ENCODE results near the gene TTC27. TPM values are rescaled to one million over a fixed set of nuclear protein-coding genes. Genes with fewer than 3 reads are reported as not detected.

The TTC27 gene
- total RNA-seq, 1 experiment from 2014 or later: 25.1 TPM

DNA sequence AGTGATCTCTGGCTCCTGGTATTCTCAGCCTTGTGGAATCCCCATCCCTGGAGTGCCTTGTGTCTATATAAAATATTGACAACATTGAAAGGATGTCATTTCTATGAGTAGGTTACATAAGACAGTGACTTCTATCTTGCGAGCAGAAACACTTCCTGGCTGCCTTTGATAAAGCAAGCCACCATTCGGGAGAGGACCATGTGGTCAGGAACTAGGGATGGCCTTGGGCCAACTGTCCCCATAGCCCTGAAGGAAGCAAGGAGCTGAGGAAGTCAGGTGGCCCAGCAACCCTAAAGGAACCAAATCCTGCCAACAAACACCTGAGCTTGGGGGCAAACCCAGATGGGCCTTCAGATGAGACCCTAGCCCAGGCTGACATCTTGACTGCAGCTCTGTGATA is 205.9 kb downstream of the TTC27 start:
- H3K4me1 Mint-ChIP-seq: peaks cover 4% of the 10 kb centered on the region
- no peak for DNase-seq (ENCODE audit: low spot score)
- no peak for TF ChIP-seq TEAD1 (CRISPR knock-in tag; IDR thresholded peaks at IDR 0.05)
- no peak for TF ChIP-seq SP1 (CRISPR knock-in tag; conservative IDR thresholded peaks at IDR 0.05)
- TF ChIP-seq, protein P1, sequence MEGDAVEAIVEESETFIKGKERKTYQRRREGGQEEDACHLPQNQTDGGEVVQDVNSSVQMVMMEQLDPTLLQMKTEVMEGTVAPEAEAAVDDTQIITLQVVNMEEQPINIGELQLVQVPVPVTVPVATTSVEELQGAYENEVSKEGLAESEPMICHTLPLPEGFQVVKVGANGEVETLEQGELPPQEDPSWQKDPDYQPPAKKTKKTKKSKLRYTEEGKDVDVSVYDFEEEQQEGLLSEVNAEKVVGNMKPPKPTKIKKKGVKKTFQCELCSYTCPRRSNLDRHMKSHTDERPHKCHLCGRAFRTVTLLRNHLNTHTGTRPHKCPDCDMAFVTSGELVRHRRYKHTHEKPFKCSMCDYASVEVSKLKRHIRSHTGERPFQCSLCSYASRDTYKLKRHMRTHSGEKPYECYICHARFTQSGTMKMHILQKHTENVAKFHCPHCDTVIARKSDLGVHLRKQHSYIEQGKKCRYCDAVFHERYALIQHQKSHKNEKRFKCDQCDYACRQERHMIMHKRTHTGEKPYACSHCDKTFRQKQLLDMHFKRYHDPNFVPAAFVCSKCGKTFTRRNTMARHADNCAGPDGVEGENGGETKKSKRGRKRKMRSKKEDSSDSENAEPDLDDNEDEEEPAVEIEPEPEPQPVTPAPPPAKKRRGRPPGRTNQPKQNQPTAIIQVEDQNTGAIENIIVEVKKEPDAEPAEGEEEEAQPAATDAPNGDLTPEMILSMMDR (IDR thresholded peaks at IDR 0.05): no peak
- TF ChIP-seq RORB (CRISPR knock-in tag; IDR thresholded peaks at IDR 0.05): no peak
- TF ChIP-seq IRF2 (CRISPR knock-in tag; IDR thresholded peaks at IDR 0.05; ENCODE audit: borderline replicate concordance, low read depth): no peak
- TF ChIP-seq, protein P2, sequence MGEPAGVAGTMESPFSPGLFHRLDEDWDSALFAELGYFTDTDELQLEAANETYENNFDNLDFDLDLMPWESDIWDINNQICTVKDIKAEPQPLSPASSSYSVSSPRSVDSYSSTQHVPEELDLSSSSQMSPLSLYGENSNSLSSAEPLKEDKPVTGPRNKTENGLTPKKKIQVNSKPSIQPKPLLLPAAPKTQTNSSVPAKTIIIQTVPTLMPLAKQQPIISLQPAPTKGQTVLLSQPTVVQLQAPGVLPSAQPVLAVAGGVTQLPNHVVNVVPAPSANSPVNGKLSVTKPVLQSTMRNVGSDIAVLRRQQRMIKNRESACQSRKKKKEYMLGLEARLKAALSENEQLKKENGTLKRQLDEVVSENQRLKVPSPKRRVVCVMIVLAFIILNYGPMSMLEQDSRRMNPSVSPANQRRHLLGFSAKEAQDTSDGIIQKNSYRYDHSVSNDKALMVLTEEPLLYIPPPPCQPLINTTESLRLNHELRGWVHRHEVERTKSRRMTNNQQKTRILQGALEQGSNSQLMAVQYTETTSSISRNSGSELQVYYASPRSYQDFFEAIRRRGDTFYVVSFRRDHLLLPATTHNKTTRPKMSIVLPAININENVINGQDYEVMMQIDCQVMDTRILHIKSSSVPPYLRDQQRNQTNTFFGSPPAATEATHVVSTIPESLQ (CRISPR knock-in tag; IDR thresholded peaks at IDR 0.05): no peak
- TF ChIP-seq JUN (CRISPR knock-in tag; IDR thresholded peaks at IDR 0.05): no peak
- TF ChIP-seq, protein P3, sequence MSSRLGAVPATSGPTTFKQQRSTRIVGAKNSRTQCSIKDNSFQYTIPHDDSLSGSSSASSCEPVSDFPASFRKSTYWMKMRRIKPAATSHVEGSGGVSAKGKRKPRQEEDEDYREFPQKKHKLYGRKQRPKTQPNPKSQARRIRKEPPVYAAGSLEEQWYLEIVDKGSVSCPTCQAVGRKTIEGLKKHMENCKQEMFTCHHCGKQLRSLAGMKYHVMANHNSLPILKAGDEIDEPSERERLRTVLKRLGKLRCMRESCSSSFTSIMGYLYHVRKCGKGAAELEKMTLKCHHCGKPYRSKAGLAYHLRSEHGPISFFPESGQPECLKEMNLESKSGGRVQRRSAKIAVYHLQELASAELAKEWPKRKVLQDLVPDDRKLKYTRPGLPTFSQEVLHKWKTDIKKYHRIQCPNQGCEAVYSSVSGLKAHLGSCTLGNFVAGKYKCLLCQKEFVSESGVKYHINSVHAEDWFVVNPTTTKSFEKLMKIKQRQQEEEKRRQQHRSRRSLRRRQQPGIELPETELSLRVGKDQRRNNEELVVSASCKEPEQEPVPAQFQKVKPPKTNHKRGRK (CRISPR knock-in tag; IDR thresholded peaks at IDR 0.05; ENCODE audit: borderline replicate concordance): no peak
- no peak for TF ChIP-seq HMGA2 (CRISPR knock-in tag; IDR thresholded peaks at IDR 0.05)
- no peak for TF ChIP-seq ZBTB21 (CRISPR knock-in tag; IDR thresholded peaks at IDR 0.05; ENCODE audit: borderline replicate concordance)
- TF ChIP-seq, protein P4, sequence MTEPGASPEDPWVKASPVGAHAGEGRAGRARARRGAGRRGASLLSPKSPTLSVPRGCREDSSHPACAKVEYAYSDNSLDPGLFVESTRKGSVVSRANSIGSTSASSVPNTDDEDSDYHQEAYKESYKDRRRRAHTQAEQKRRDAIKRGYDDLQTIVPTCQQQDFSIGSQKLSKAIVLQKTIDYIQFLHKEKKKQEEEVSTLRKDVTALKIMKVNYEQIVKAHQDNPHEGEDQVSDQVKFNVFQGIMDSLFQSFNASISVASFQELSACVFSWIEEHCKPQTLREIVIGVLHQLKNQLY (CRISPR knock-in tag; IDR thresholded peaks at IDR 0.05): no peak
- TF ChIP-seq OVOL2 (CRISPR knock-in tag; IDR thresholded peaks at IDR 0.05; ENCODE audit: borderline replicate concordance): no peak
- CTCF ChIA-PET: no interaction called here
- no peaks in the 10 kb centered on the region for H3K27me3 Mint-ChIP-seq (ENCODE audit: low read depth)
- H3K4me3 Mint-ChIP-seq: no peak overlapping the region
- H3K27ac Mint-ChIP-seq: no peak overlapping the region
- POLR2A ChIA-PET: no interaction called here
- no peak for ATAC-seq
- peaks cover 11% of the 10 kb centered on the region for H3K9me3 Mint-ChIP-seq
- no peaks in the 10 kb centered on the region for H3K36me3 Mint-ChIP-seq

DNA sequence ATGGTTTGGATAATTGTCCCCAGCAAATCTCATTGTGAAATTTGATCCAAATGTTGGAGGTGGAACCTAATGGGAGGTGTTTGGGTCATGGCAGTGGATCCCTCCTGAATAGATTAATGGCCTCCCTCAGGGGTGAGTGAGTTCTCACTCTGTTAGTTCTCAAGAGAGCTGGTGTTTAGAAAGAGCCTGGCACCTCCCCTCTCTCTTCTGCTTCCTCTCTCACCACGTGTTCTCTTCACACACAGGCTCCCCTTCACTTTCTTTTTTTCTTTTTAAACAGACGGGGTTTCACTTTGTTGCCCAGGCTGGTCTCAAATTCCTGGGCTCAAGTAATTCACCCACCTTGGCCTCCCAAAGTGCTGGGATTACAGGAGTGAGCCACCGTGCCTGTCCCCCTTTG is 207.3 kb downstream of the TTC27 start:
- ChIA-PET CTCF (no interaction called here), POLR2A (interaction anchor here (0.6 kb wide), 1 partner anchor 938 kb away, joined by 6 read pairs; no protein-coding TSS in a partner anchor)
- Mint-ChIP-seq H3K4me3 (no peak overlapping the region), H3K9me3 (peaks cover 7% of the 10 kb centered on the region; the same call in 1 of the 2 replicates), H3K27ac (no peak overlapping the region), H3K36me3 (no peaks in the 10 kb centered on the region), H3K27me3 (ENCODE audit: low read depth) (no peaks in the 10 kb centered on the region), H3K4me1 (peaks cover 4% of the 10 kb centered on the region)
- DNase-seq (ENCODE audit: low spot score): no peak
- ATAC-seq: no peak
- no peak for TF ChIP-seq NR1H2 (CRISPR knock-in tag; IDR thresholded peaks at IDR 0.05)
- TF ChIP-seq, protein P5, sequence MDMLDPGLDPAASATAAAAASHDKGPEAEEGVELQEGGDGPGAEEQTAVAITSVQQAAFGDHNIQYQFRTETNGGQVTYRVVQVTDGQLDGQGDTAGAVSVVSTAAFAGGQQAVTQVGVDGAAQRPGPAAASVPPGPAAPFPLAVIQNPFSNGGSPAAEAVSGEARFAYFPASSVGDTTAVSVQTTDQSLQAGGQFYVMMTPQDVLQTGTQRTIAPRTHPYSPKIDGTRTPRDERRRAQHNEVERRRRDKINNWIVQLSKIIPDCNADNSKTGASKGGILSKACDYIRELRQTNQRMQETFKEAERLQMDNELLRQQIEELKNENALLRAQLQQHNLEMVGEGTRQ (CRISPR knock-in tag; IDR thresholded peaks at IDR 0.05): no peak
- TF ChIP-seq OVOL2 (CRISPR knock-in tag; IDR thresholded peaks at IDR 0.05; ENCODE audit: borderline replicate concordance): no peak
- no peak for TF ChIP-seq TEAD4 (CRISPR knock-in tag; IDR thresholded peaks at IDR 0.05)
- TF ChIP-seq EMX1 (CRISPR knock-in tag; IDR thresholded peaks at IDR 0.05): no peak
- TF ChIP-seq, protein P6, sequence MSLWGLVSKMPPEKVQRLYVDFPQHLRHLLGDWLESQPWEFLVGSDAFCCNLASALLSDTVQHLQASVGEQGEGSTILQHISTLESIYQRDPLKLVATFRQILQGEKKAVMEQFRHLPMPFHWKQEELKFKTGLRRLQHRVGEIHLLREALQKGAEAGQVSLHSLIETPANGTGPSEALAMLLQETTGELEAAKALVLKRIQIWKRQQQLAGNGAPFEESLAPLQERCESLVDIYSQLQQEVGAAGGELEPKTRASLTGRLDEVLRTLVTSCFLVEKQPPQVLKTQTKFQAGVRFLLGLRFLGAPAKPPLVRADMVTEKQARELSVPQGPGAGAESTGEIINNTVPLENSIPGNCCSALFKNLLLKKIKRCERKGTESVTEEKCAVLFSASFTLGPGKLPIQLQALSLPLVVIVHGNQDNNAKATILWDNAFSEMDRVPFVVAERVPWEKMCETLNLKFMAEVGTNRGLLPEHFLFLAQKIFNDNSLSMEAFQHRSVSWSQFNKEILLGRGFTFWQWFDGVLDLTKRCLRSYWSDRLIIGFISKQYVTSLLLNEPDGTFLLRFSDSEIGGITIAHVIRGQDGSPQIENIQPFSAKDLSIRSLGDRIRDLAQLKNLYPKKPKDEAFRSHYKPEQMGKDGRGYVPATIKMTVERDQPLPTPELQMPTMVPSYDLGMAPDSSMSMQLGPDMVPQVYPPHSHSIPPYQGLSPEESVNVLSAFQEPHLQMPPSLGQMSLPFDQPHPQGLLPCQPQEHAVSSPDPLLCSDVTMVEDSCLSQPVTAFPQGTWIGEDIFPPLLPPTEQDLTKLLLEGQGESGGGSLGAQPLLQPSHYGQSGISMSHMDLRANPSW (CRISPR knock-in tag; conservative IDR thresholded peaks at IDR 0.05; ENCODE audit: low read depth): no peak
- TF ChIP-seq, protein P7, sequence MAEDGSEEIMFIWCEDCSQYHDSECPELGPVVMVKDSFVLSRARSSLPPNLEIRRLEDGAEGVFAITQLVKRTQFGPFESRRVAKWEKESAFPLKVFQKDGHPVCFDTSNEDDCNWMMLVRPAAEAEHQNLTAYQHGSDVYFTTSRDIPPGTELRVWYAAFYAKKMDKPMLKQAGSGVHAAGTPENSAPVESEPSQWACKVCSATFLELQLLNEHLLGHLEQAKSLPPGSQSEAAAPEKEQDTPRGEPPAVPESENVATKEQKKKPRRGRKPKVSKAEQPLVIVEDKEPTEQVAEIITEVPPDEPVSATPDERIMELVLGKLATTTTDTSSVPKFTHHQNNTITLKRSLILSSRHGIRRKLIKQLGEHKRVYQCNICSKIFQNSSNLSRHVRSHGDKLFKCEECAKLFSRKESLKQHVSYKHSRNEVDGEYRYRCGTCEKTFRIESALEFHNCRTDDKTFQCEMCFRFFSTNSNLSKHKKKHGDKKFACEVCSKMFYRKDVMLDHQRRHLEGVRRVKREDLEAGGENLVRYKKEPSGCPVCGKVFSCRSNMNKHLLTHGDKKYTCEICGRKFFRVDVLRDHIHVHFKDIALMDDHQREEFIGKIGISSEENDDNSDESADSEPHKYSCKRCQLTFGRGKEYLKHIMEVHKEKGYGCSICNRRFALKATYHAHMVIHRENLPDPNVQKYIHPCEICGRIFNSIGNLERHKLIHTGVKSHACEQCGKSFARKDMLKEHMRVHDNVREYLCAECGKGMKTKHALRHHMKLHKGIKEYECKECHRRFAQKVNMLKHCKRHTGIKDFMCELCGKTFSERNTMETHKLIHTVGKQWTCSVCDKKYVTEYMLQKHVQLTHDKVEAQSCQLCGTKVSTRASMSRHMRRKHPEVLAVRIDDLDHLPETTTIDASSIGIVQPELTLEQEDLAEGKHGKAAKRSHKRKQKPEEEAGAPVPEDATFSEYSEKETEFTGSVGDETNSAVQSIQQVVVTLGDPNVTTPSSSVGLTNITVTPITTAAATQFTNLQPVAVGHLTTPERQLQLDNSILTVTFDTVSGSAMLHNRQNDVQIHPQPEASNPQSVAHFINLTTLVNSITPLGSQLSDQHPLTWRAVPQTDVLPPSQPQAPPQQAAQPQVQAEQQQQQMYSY (CRISPR knock-in tag; IDR thresholded peaks at IDR 0.05): no peak

Measured in WTC11 (cell line).